Epithelial cell of esophagus (primary cell): Measurements from ENCODE around the gene AK8.

Experiments
- DNase-seq: peaks from one replicate; pipeline ENCODE4 v3.0.0; 2010; ENCODE audit warnings: low read depth
- H3K4me3 ChIP-seq: 2 replicates; pipeline ENCODE4 v1.5.1; 2011; ENCODE audit warnings: mild to moderate bottlenecking, low read length, control low read depth
- CTCF ChIP-seq: IDR thresholded peaks from 2 replicates; pipeline ENCODE4 v1.5.1; 2011; ENCODE audit warnings: low read depth, mild to moderate bottlenecking, low read length, control low read depth, inconsistent platforms; ENCODE audit not compliant: insufficient read depth; ENCODE audit errors: missing control alignments

AK8 gene

GRCh38 chr9:132787748-132788159 is 90.3 kb downstream of the AK8 start:
- peak; percentile 18 for DNase-seq
- no peak for TF ChIP-seq CTCF

GRCh38 chr9:132784286-132784830 is 93.7 kb downstream of the AK8 start:
- DNase-seq: no peak
- no peak for TF ChIP-seq CTCF
- no peak overlapping the region for H3K4me3 ChIP-seq

More at GRCh38 chr9:132787748-132788159, 90.3 kb downstream of the AK8 start:
- H3K4me3 ChIP-seq: no peak overlapping the region

- H3K4me3 ChIP-seq: no peak overlapping the region
- DNase-seq: no peak
- TF ChIP-seq CTCF: no peak
Observed at GRCh38 chr9:132783006-132783405, 95.1 kb downstream of the AK8 start.

DNA sequence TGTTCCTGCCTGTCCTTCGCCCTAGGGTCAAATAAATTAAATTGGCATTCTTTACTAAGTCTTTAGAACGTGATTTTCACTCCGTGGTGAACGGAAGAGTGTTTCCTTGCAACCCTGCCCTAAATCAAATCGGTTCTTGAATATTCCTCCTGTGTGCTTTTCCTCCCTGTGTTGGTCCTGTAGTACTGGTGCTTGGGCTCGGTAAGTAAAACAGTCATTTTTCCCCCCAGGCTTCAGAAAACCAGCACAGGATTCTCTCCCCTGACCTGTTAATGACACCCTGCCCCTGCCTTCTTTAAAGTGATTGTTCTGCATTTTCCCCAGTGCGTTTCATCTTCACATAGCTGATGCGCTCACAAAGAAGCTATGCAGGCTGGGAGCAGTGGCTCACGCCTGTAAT is 96.0 kb downstream of the AK8 start:
- TF ChIP-seq CTCF: no peak
- DNase-seq: no peak
- H3K4me3 ChIP-seq: no peak overlapping the region

DNA sequence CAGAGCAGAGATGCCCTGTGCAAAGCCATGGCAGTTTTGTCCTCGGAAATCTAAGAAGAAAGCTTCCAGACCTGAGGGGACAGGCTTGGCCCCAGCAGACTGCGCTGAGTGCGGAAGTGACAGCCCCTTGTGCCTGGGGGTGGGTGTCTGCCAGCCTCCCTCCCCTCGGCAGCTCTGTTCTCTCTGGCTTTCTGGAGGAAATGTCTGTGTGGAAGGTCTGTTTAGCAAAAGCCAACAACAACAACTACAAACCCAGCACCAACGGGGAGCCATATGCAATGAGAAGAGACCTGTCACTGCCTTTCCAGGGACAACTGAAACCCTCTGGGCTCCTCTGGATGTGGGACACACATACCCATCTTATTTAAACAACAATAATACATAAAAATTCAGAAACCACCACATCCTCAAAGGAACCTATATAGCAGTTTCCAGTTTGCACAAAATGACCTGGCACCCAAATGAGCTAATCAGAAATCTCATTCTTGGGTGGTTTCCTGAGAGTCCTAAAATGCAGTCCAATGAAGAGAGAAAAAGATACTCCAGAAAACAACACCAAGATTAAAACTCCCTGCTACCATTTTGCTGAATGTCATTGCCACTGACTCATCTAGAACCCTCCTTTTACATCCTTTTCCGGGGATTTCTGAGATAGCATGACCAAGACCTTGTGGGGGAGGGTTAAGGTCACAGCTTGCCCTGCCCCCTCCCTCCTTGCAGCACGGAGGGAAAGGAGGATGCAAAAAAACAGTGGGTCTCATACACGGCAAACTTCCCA is 97.7 kb downstream of the AK8 start:
- H3K4me3 ChIP-seq: no peak overlapping the region
- no peak for DNase-seq
- TF ChIP-seq CTCF: no peak

DNA sequence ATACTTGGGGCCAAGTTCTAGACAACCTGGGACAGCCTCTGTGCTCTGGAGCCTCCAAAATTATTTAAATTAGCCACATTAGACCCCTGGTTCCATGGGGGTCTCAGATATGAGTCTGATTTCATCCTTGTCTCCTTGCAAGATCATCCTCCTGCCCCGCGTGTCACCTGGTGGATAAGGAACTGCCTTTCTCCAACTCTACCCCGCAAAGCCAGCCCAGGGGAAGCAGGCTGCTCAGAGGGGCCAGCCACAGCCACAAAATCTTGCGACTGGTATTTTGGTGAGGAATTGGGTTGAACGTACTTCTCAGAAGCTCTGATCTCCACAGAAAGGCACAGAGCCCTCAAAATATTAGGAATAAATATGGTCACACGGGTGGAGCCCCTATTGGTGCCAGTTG is 101.2 kb downstream of the AK8 start:
- DNase-seq: no peak
- no peak for TF ChIP-seq CTCF
- H3K4me3 ChIP-seq: no peak overlapping the region

DNA sequence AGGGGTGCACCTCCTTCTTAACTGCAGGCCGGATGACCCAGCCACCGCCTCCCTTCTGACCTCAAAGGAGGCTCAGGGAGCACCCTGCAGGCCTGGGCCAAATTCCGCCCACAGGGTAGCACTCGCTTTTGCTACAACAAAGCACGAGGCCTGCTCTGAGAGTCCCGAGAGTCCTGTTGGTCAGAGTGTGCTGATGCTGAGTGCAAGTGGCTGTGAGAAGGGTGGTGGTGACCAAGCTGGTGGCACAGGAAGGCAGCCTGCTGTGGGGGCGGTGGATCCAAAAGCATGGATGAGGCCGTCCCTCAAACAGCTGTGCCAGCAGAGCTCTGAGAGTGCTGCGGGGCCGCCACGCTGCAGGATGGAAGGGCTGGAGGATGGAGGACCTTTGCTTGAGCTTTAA is 101.8 kb downstream of the AK8 start:
- DNase-seq: no peak
- TF ChIP-seq CTCF: no peak
- no peak overlapping the region for H3K4me3 ChIP-seq
